ENCODE results near the gene PRRG4.
"Not testable (repeated sequence)": the region's sequence is repeated elsewhere in the genome, so short reads cannot be mapped to it uniquely, and the experiment has no call there.

PRRG4 gene

DNA sequence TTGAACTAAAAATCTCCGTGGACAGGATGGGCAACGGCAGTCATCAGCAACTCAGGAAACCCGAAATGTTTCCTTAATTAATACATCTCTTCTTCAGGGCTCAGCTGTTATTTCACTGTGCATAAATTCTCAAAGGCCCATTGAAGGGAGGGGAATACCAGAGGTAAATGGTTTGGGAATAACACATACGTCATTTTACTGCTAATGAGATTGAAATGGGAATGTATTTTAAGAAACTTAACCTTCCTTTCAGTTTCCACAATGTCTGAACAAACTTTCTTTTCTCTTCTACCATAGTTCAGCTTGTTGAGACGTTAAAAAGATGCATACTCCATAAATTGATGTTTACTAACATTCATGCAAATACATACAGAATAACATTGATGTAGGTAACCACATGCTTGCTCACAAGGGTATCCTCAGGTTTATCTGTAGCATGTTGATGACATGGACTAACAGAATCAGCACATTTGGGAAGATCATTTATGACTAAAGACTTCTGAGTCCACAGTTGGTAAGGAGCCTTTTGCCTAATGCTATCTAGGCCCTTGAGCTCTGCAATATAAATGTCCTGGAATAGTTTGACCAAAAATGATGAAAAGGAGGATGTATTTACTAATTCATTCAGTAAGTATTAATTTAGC, 7.7 kb upstream of the PRRG4 start:
- Histone ChIP-seq H4K91ac (ENCODE audit: low read length) (no peak overlapping the region), H2BK120ac (ENCODE audit: low read depth, low read length) (no peak overlapping the region), H2AFZ (ENCODE audit: low read depth, low read length) (no peak overlapping the region), H3K4me1 (ENCODE audit: control insufficient read depth, insufficient read depth, low read depth, low read length) (no peaks in the 10 kb centered on the region), H2BK15ac (ENCODE audit: low read depth, poor library complexity, severe bottlenecking) (no peak overlapping the region), H3K4me2 (ENCODE audit: low read length, poor library complexity, severe bottlenecking) (no peak overlapping the region), H2AK5ac (ENCODE audit: low read length, severe bottlenecking) (no peak overlapping the region), H3K27ac (ENCODE audit: low read length, poor library complexity, severe bottlenecking) (no peak overlapping the region), H3K23ac (ENCODE audit: low read length in 2 of 2) (no peak overlapping the region), H3K4me3 (ENCODE audit: insufficient read depth in 1 of 2, low read depth in 1 of 2, low read length in 2 of 2) (no peak overlapping the region), H3K27me3 (ENCODE audit: control insufficient read depth in 1 of 2, insufficient read depth in 1 of 2, low read length in 2 of 2) (peaks cover 0 to 3% of the 10 kb centered on the region in 2 experiments), H3K79me1 (replicated peaks; ENCODE audit: low read length, poor library complexity, severe bottlenecking) (no peaks in the 10 kb centered on the region), H2BK5ac (ENCODE audit: low read depth, low read length, poor library complexity, severe bottlenecking) (no peak overlapping the region), H3K36me3 (ENCODE audit: control insufficient read depth in 1 of 2, insufficient read depth in 2 of 2, low read depth in 1 of 2, low read length in 2 of 2) (no peaks in the 10 kb centered on the region), H3K9me3 (ENCODE audit: control insufficient read depth, low read length) (no peaks in the 10 kb centered on the region), H4K8ac (ENCODE audit: low read length) (no peak overlapping the region), H3K18ac (ENCODE audit: low read depth in 1 of 2, low read length in 2 of 2) (no peak overlapping the region), H2BK12ac (ENCODE audit: low read length in 2 of 2) (no peak overlapping the region), H3K4ac (ENCODE audit: low read depth in 1 of 2, low read length in 2 of 2) (no peak overlapping the region), H3K9ac (ENCODE audit: low read length) (no peak overlapping the region), H3K14ac (ENCODE audit: low read length in 2 of 2) (no peak overlapping the region)
- no peak for DNase-seq
- WGBS: no CpG with 5 or more reads among the region's 5 CpGs

DNA sequence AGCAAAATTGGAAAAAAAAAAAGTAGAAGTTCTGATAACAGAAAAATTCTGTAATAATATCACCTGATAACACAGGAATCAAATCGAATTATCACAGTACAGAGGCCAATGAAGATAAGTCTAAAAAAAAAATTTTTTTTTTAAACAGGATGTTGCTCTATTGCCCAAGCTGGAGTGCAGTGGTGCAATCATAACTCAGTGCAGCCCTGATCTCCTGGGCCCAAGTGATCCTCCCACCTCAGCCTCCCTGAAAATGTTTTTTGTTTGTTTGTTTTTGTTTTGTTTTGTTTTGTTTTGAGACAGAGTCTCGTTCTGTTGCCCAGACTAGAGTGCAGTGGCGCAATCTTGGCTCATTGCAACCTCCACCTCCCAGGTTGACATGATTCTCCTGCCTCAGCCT, 6.1 kb upstream of the PRRG4 start:
- not testable (repeated sequence) for H2BK5ac ChIP-seq (ENCODE audit: low read depth, low read length, poor library complexity, severe bottlenecking); H3K18ac ChIP-seq (ENCODE audit: low read depth in 1 of 2, low read length in 2 of 2); H2AFZ ChIP-seq (ENCODE audit: low read depth, low read length); H4K91ac ChIP-seq (ENCODE audit: low read length); H3K9ac ChIP-seq (ENCODE audit: low read length); H3K9me3 ChIP-seq (ENCODE audit: control insufficient read depth, low read length); H3K27me3 ChIP-seq (ENCODE audit: control insufficient read depth in 1 of 2, insufficient read depth in 1 of 2, low read length in 2 of 2); H3K4me3 ChIP-seq (ENCODE audit: insufficient read depth in 1 of 2, low read depth in 1 of 2, low read length in 2 of 2); H3K14ac ChIP-seq (ENCODE audit: low read length in 2 of 2); H3K23ac ChIP-seq (ENCODE audit: low read length in 2 of 2); H3K27ac ChIP-seq (ENCODE audit: low read length, poor library complexity, severe bottlenecking); H2BK15ac ChIP-seq (ENCODE audit: low read depth, poor library complexity, severe bottlenecking); H2AK5ac ChIP-seq (ENCODE audit: low read length, severe bottlenecking); H3K4me1 ChIP-seq (ENCODE audit: control insufficient read depth, insufficient read depth, low read depth, low read length); DNase-seq; H3K36me3 ChIP-seq (ENCODE audit: control insufficient read depth in 1 of 2, insufficient read depth in 2 of 2, low read depth in 1 of 2, low read length in 2 of 2); H3K4me2 ChIP-seq (ENCODE audit: low read length, poor library complexity, severe bottlenecking); H3K79me1 ChIP-seq (replicated peaks; ENCODE audit: low read length, poor library complexity, severe bottlenecking); H2BK120ac ChIP-seq (ENCODE audit: low read depth, low read length); H3K4ac ChIP-seq (ENCODE audit: low read depth in 1 of 2, low read length in 2 of 2); H4K8ac ChIP-seq (ENCODE audit: low read length); H2BK12ac ChIP-seq (ENCODE audit: low read length in 2 of 2)
- 89% methylated on average over 2 of the region's 3 CpGs for WGBS

DNA sequence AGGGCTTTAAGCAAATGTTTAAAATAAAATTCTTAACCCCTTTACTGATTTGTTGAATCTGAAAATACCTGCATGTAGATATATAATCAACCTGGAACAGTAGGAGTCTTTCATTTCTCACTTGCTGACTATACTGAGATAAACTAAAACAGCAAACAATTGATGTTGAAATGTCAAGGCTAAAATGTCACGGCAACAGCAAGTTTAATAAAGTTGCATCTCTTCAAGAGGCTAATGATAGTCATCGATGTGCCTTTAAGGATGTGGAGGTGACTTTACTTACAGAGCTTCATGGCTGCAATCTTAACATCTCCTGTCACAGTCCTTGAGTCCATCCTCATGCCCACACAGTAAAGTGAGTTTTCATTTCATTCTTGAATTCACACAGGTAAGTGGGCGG, 3.6 kb upstream of the PRRG4 start:
- no peak overlapping the region for H2AK5ac ChIP-seq (ENCODE audit: low read length, severe bottlenecking)
- no peak overlapping the region for H3K4me2 ChIP-seq (ENCODE audit: low read length, poor library complexity, severe bottlenecking)
- no peak overlapping the region for H4K8ac ChIP-seq (ENCODE audit: low read length)
- no peak overlapping the region for H3K9ac ChIP-seq (ENCODE audit: low read length)
- no peaks in the 10 kb centered on the region for H3K9me3 ChIP-seq (ENCODE audit: control insufficient read depth, low read length)
- no peak overlapping the region for H2AFZ ChIP-seq (ENCODE audit: low read depth, low read length)
- H3K23ac ChIP-seq (ENCODE audit: low read length in 2 of 2): no peak overlapping the region
- H3K18ac ChIP-seq (ENCODE audit: low read depth in 1 of 2, low read length in 2 of 2): no peak overlapping the region
- no peak for DNase-seq
- H3K27ac ChIP-seq (ENCODE audit: low read length, poor library complexity, severe bottlenecking): no peak overlapping the region
- no peak overlapping the region for H3K4ac ChIP-seq (ENCODE audit: low read depth in 1 of 2, low read length in 2 of 2)
- H2BK120ac ChIP-seq (ENCODE audit: low read depth, low read length): no peak overlapping the region
- WGBS: 43% methylated on average over 2 of the region's 3 CpGs
- peaks cover 8% of the 10 kb centered on the region for H3K4me1 ChIP-seq (ENCODE audit: control insufficient read depth, insufficient read depth, low read depth, low read length)
- no peaks in the 10 kb centered on the region for H3K79me1 ChIP-seq (replicated peaks; ENCODE audit: low read length, poor library complexity, severe bottlenecking)
- peaks cover 0 to 6% of the 10 kb centered on the region in 2 experiments for H3K27me3 ChIP-seq (ENCODE audit: control insufficient read depth in 1 of 2, insufficient read depth in 1 of 2, low read length in 2 of 2)
- H3K14ac ChIP-seq (ENCODE audit: low read length in 2 of 2): no peak overlapping the region
- no peak overlapping the region for H4K91ac ChIP-seq (ENCODE audit: low read length)
- H3K4me3 ChIP-seq (ENCODE audit: insufficient read depth in 1 of 2, low read depth in 1 of 2, low read length in 2 of 2): no peak overlapping the region
- no peaks in the 10 kb centered on the region for H3K36me3 ChIP-seq (ENCODE audit: control insufficient read depth in 1 of 2, insufficient read depth in 2 of 2, low read depth in 1 of 2, low read length in 2 of 2)
- H2BK15ac ChIP-seq (ENCODE audit: low read depth, poor library complexity, severe bottlenecking): no peak overlapping the region
- no peak overlapping the region for H2BK5ac ChIP-seq (ENCODE audit: low read depth, low read length, poor library complexity, severe bottlenecking)
- no peak overlapping the region for H2BK12ac ChIP-seq (ENCODE audit: low read length in 2 of 2)

GRCh38 chr11:32827276-32827675, 2.5 kb upstream of the PRRG4 start:
- Histone ChIP-seq H3K9ac (ENCODE audit: low read length) (no peak overlapping the region), H2BK120ac (ENCODE audit: low read depth, low read length) (no peak overlapping the region), H3K4me2 (ENCODE audit: low read length, poor library complexity, severe bottlenecking) (no peak overlapping the region), H3K27ac (ENCODE audit: low read length, poor library complexity, severe bottlenecking) (no peak overlapping the region), H3K23ac (ENCODE audit: low read length in 2 of 2) (no peak overlapping the region), H2BK15ac (ENCODE audit: low read depth, poor library complexity, severe bottlenecking) (no peak overlapping the region), H3K4ac (ENCODE audit: low read depth in 1 of 2, low read length in 2 of 2) (no peak overlapping the region), H2BK5ac (ENCODE audit: low read depth, low read length, poor library complexity, severe bottlenecking) (no peak overlapping the region), H3K9me3 (ENCODE audit: control insufficient read depth, low read length) (no peaks in the 10 kb centered on the region), H3K79me1 (replicated peaks; ENCODE audit: low read length, poor library complexity, severe bottlenecking) (no peaks in the 10 kb centered on the region), H3K4me1 (ENCODE audit: control insufficient read depth, insufficient read depth, low read depth, low read length) (peaks cover 9% of the 10 kb centered on the region), H3K18ac (ENCODE audit: low read depth in 1 of 2, low read length in 2 of 2) (no peak overlapping the region), H3K27me3 (ENCODE audit: control insufficient read depth in 1 of 2, insufficient read depth in 1 of 2, low read length in 2 of 2) (peaks cover 0 to 6% of the 10 kb centered on the region in 2 experiments), H4K8ac (ENCODE audit: low read length) (no peak overlapping the region), H3K36me3 (ENCODE audit: control insufficient read depth in 1 of 2, insufficient read depth in 2 of 2, low read depth in 1 of 2, low read length in 2 of 2) (no peaks in the 10 kb centered on the region), H4K91ac (ENCODE audit: low read length) (no peak overlapping the region), H2BK12ac (ENCODE audit: low read length in 2 of 2) (no peak overlapping the region), H2AFZ (ENCODE audit: low read depth, low read length) (no peak overlapping the region), H3K4me3 (ENCODE audit: insufficient read depth in 1 of 2, low read depth in 1 of 2, low read length in 2 of 2) (no peak overlapping the region), H2AK5ac (ENCODE audit: low read length, severe bottlenecking) (no peak overlapping the region), H3K14ac (ENCODE audit: low read length in 2 of 2) (no peak overlapping the region)
- no peak for DNase-seq
- 100% methylated on average over 1 of the region's 1 CpG for WGBS
